ENCODE results near the gene SNRNP40. TPM values are rescaled to one million over a fixed set of nuclear protein-coding genes. Genes with fewer than 3 reads are reported as not detected.

The SNRNP40 gene
- total RNA-seq = 38.1 TPM

DNA sequence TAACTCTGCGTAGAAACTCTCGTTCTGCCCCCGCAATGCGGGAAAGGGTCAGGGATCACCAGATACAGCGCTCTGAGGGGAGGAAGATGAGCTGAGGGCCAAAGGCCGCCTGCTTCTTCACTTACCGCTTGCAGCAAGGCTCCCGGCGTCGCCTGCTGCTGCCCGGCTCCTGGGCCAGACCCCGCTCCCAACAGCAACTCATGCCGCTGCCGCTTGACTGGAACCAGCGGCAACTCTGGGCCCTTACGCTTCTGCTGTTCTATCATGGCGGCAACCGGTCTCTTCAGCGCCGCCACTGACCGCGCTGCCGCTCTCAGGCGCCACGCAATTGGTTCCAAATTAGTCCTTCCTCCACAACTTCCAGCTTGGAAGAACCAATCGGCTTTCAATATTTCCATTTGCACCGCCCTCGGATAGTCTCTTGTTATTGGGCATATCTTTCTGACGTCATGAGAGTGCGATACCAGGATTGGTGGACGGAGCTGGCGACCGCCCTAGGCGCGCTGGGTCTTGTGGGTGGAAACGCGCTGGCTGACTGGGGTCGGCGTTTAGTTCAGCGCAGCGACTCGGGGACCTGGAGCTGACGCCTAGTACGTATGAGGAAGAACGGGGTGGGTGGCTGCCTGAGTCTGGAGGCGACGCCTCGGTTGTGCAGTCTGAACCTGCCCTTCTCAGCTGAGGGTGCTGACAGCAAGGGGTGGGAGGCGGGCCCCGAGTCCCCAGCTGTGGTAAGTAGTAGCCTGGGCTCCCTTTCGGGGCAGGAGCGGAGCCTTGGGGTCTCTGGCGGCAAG lies at the start of gene SNRNP40, which contains the start of gene ZCCHC17:
TSS of gene SNRNP40 (minus strand) at position 303 of the 791 bp plus-strand sequence. CDS start at position 266, 37 bp downstream.
TSS of gene ZCCHC17 (plus strand) at position 547 of the 791 bp plus-strand sequence. CDS start 13,067 bp downstream, outside the sequence.
- intact Hi-C loops (cut with DNase I) = no loop called here
- peaks cover 0 to 16% of the 10 kb centered on the region in 2 donors for H3K36me3 ChIP-seq
- no peaks in the 10 kb centered on the region for H3K27me3 ChIP-seq

DNA sequence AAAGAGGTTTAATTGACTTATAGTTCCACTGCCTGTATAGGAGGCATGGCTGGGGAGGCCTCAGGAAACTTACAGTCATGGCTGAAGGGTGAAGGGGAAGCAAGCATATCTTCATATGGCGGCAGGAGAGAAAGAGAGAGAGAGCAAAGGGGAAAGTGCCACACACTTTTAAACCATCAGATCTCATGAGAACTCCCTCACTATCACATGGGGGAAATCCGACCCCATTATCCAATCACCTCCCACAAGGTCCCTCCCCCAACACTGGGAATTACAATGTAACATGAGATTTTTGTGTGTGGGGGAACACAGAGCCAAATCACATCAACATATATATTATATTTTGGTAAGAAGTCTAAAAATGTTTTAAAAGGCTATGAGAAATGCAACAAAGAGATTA lies 49.0 kb upstream of the SNRNP40 start:
- no peaks in the 10 kb centered on the region for H3K4me1 ChIP-seq
- no peaks in the 10 kb centered on the region for H3K27me3 ChIP-seq
- intact Hi-C loops (cut with DNase I) = loop anchor here (5.0 kb wide), 1 partner anchor 1968 kb away; no protein-coding TSS in a partner anchor
- DNase-seq (ENCODE audit: extremely low spot score in 2 of 2) = no peak
- TF ChIP-seq POLR2AphosphoS5 (IDR thresholded peaks at IDR 0.05; ENCODE audit: insufficient read depth in 1 of 2, low read depth in 1 of 2) (no peak), POLR2A (IDR thresholded peaks at IDR 0.05) (no peak)
- TF ChIP-seq, protein P1, sequence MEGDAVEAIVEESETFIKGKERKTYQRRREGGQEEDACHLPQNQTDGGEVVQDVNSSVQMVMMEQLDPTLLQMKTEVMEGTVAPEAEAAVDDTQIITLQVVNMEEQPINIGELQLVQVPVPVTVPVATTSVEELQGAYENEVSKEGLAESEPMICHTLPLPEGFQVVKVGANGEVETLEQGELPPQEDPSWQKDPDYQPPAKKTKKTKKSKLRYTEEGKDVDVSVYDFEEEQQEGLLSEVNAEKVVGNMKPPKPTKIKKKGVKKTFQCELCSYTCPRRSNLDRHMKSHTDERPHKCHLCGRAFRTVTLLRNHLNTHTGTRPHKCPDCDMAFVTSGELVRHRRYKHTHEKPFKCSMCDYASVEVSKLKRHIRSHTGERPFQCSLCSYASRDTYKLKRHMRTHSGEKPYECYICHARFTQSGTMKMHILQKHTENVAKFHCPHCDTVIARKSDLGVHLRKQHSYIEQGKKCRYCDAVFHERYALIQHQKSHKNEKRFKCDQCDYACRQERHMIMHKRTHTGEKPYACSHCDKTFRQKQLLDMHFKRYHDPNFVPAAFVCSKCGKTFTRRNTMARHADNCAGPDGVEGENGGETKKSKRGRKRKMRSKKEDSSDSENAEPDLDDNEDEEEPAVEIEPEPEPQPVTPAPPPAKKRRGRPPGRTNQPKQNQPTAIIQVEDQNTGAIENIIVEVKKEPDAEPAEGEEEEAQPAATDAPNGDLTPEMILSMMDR (IDR thresholded peaks at IDR 0.05) = no peak
- no peak overlapping the region for H3K27ac ChIP-seq
- peaks cover 0 to 31% of the 10 kb centered on the region in 2 donors for H3K36me3 ChIP-seq
- no peaks in the 10 kb centered on the region for H3K9me3 ChIP-seq
- H3K4me3 ChIP-seq = no peak overlapping the region

More for the DNA sequence above, at the start of gene SNRNP40, which contains the start of gene ZCCHC17:
- Histone ChIP-seq H3K4me1 (peaks cover 27% of the 10 kb centered on the region), H3K4me3 (peak within 1 kb of the TSS; percentile 75 to 77), H3K9me3 (no peaks in the 10 kb centered on the region), H3K27ac (peak within 1 kb of the TSS; percentile 85)
- TF ChIP-seq, protein P1 (IDR thresholded peaks at IDR 0.05) = peak in 1 of 3 experiments; percentile 12
- TF ChIP-seq POLR2AphosphoS5 (IDR thresholded peaks at IDR 0.05; ENCODE audit: insufficient read depth in 1 of 2, low read depth in 1 of 2) = peak; percentile 94
- peak in 1 of 2 donors; percentile 59 for TF ChIP-seq POLR2A (IDR thresholded peaks at IDR 0.05)
- DNase-seq (ENCODE audit: extremely low spot score in 2 of 2) = peak; percentile 97 to 99

DNA sequence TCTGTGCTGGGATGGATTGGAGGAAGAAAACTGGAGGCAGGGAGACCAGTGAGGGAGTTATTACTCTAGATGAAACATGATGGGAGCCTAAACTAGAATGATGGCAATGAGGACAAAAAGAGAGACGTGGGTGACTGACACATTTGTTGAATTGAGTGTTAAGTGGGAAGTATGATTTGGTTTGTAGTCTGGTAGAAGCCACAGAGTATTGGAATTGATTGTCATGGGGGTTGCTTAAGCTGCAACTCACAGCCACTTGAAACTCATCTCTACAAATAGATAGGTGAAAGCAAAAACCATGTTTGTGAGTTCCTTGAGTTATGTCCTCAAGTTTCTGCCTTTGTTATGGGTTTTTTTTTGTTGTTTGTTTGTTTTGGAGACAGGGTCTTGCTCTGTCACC lies 47.9 kb upstream of the SNRNP40 start:
- TF ChIP-seq POLR2A (IDR thresholded peaks at IDR 0.05) = no peak
- no peak for TF ChIP-seq POLR2AphosphoS5 (IDR thresholded peaks at IDR 0.05; ENCODE audit: insufficient read depth in 1 of 2, low read depth in 1 of 2)
- TF ChIP-seq, protein P1 (IDR thresholded peaks at IDR 0.05) = no peak
- intact Hi-C loops (cut with DNase I) = no loop called here
- peaks cover 0 to 22% of the 10 kb centered on the region in 2 donors for H3K36me3 ChIP-seq

DNA sequence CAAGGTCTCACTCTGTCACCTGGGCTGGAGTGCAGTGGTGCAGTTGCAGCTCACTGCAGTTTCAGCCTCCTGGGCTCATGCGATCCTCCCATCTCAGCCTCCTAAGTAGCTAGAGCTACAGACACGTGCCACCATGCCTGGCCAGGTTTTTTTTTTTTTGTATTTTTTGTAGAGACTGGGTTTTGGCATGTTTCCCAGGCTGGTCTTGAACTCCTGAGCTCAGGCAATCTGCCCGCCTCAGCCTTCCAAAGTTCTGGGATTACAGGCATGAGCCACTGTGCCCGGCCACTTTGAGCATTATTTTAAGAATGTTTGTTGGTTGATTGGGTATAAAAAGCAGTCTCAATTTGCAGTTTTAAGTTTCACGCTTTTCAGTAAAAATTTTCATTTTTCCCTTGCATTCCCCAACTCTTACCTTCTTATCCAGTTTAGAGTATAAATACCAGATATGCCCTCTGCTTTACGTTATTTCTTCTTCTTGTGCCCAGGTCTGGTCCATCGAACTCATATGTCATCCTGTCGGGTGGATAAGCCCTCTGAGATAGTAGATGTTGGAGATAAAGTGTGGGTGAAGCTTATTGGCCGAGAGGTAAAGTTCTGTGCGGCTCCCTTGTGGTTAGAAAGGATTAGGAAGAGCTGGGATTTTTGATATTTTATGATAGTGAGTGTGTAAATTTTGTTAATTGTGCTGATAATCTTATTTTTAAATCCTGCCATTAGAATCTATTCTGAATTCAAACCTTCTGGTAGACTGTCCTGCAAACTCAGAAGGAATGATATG lies 40.3 kb upstream of the SNRNP40 start:
- intact Hi-C loops (cut with DNase I) = no loop called here
- H3K4me3 ChIP-seq = no peak overlapping the region
- no peak for TF ChIP-seq POLR2A (IDR thresholded peaks at IDR 0.05)
- TF ChIP-seq, protein P1 (IDR thresholded peaks at IDR 0.05) = no peak
- TF ChIP-seq POLR2AphosphoS5 (IDR thresholded peaks at IDR 0.05; ENCODE audit: insufficient read depth in 1 of 2, low read depth in 1 of 2) = no peak
- no peaks in the 10 kb centered on the region for H3K4me1 ChIP-seq
- no peak for DNase-seq (ENCODE audit: extremely low spot score in 2 of 2)
- peaks cover 0 to 11% of the 10 kb centered on the region in 2 donors for H3K36me3 ChIP-seq
- H3K27me3 ChIP-seq = no peaks in the 10 kb centered on the region
- H3K9me3 ChIP-seq = no peaks in the 10 kb centered on the region
- no peak overlapping the region for H3K27ac ChIP-seq

More for the DNA sequence above, 47.9 kb upstream of the SNRNP40 start:
- H3K9me3 ChIP-seq = no peaks in the 10 kb centered on the region
- no peak overlapping the region for H3K4me3 ChIP-seq
- DNase-seq (ENCODE audit: extremely low spot score in 2 of 2) = no peak
- no peaks in the 10 kb centered on the region for H3K4me1 ChIP-seq
- no peak overlapping the region for H3K27ac ChIP-seq
- H3K27me3 ChIP-seq = no peaks in the 10 kb centered on the region
